ENCODE results near the gene AVPR2.

DNA sequence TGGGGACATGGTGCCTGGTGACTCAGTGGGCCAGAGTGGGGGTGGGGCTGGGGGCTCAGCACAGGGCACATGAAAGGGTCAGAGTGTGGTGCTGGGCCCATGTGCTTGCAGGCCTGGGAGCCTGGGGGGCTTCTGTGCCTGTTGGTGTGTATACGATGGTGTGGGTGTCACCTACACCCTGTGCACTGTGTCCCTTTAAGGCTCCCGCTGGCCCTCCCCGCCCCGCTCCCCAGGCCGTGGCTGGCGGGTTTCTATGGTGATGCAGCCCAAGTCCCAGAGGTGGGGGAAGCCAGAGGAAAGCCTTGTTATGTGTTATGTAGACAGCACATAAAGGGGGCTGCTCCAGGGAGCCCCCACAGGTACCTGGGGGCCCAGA lies 24.0 kb upstream of the AVPR2 start:
- TF ChIP-seq KDM1A (IDR thresholded peaks at IDR 0.05; ENCODE audit: borderline replicate concordance), result no peak
- no peak for TF ChIP-seq CTCF (IDR thresholded peaks at IDR 0.05 in 2 of 3, conservative IDR thresholded peaks at IDR 0.05 in 1 of 3; ENCODE audit: control insufficient read depth in 2 of 3, extremely low read depth in 1 of 3, insufficient read depth in 1 of 3, low read depth in 3 of 3, low read length in 3 of 3)
- TF ChIP-seq POLR2A (IDR thresholded peaks at IDR 0.05; ENCODE audit: low read depth, low read length), result no peak
